GM10847 (cell line): ENCODE measurements around the gene SLC52A1.

ENCODE experiments used
- POLR2A ChIP-seq: IDR thresholded peaks from 2 replicates; pipeline ENCODE4 v1.6.1; 2011; ENCODE audit not compliant: insufficient read length; ENCODE audit errors: extremely low read depth

The SLC52A1 gene

GRCh38 chr17:5035315-5035714 is at the start of gene SLC52A1:
SLC52A1 (minus strand) TSS chr17:5035426; CDS start chr17:5034606, 820 bp downstream.
- no peak for TF ChIP-seq POLR2A

GRCh38 chr17:5080591-5080990 is 45.4 kb upstream of the SLC52A1 start:
- TF ChIP-seq POLR2A: no peak

GRCh38 chr17:5078106-5079028 is 43.1 kb upstream of the SLC52A1 start, which contains the start of gene ZFP3:
ZFP3 (plus strand) TSS chr17:5078467; CDS start chr17:5091505, 13,038 bp downstream.
- peak; percentile 65 for TF ChIP-seq POLR2A

GRCh38 chr17:5077781-5078105 is 42.5 kb upstream of the SLC52A1 start:
- TF ChIP-seq POLR2A: no peak

- TF ChIP-seq POLR2A: no peak
Observed at GRCh38 chr17:5069724-5070123, 34.5 kb upstream of the SLC52A1 start.

- no peak for TF ChIP-seq POLR2A
Observed at GRCh38 chr17:5068236-5068635, 33.0 kb upstream of the SLC52A1 start.

GRCh38 chr17:5065227-5065744 is 30.1 kb upstream of the SLC52A1 start:
- no peak for TF ChIP-seq POLR2A

GRCh38 chr17:5055543-5055942 is 20.3 kb upstream of the SLC52A1 start:
- no peak for TF ChIP-seq POLR2A

GRCh38 chr17:5050278-5050677 is 15.1 kb upstream of the SLC52A1 start:
- TF ChIP-seq POLR2A: no peak

- TF ChIP-seq POLR2A: no peak
Observed at GRCh38 chr17:5049314-5049841, 14.2 kb upstream of the SLC52A1 start.

- TF ChIP-seq POLR2A: no peak
Observed at GRCh38 chr17:5047446-5047845, 12.2 kb upstream of the SLC52A1 start.

- no peak for TF ChIP-seq POLR2A
Observed at GRCh38 chr17:5045496-5045895, 10.3 kb upstream of the SLC52A1 start.

- TF ChIP-seq POLR2A: no peak
Observed at GRCh38 chr17:5044630-5045029, 9.4 kb upstream of the SLC52A1 start.

- TF ChIP-seq POLR2A: no peak
Observed at GRCh38 chr17:5043524-5043923, 8.3 kb upstream of the SLC52A1 start.

GRCh38 chr17:5042157-5043022 is 7.2 kb upstream of the SLC52A1 start:
- no peak for TF ChIP-seq POLR2A
